NCI-H345 treated with DMSO at 0.1 percent for 48 hours (cell line): Measurements from ENCODE around the gene IQGAP2.

Source experiments
- DNase-seq: peaks from one replicate; lab custom pipeline; 2025; ENCODE audit not compliant: unreplicated experiment; lab: John Stamatoyannopoulos, UW

The IQGAP2 gene

DNA sequence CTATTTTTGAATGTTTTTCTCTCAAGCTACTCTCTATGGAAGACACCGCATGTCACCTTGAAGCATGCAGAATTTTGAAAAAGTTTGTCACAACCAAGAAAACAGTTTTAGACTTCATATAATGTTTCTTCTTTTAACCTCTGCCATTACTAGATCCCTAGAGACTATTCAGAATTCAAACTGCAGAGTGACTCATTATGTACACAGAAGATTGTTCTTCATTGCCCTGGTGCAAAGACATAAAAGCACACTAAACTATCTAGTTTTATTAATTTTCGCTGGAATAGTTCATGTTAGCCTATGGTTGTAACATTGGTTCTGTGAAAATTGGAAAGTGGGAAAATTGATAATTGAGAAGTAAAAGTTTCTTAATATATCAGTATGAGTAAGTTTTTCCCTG is 201.8 kb downstream of the IQGAP2 start:
- DNase-seq = no peak

DNA sequence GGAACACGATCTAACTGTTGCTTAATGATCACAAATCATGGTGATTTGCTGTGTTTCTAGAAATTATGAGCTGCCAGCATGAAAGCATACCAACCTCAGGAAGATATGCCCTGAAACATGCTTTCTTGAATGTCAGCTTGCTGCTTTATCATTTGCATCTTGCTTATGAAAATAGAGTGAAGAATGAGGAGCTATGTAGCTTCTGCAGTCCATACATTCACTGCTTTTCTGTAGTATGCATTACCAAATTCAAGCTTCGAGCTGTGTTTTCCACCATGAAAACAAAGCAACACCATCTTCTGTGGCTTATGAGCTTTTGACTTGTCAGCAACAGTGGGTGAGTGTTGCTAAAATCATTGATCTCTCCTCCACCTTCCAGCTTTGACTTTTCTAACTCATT is 203.6 kb downstream of the IQGAP2 start:
- DNase-seq = no peak

DNA sequence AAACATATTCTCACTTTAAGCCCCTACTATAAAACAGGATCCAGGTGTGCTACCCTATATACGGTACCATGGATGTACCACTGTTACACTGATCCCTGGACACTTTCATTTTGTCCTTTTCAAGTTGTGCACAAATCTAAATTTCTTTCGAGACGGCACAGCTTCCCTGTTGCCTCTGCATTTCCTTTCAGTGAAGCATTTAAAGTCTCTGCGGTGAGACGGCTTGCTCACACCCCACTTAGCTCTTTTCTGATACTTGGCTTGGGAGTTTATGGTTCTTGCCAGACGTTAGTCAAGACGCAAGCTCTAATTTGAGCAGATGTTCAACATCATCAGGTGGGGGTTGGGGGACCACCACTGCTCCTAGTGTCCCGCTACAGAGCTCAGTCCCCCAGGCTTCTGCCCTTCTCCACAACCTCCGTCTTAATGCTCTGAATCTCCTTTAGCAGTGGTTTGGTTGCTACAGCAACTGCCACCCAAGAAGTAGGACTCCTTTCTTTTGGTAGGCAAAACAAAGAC is 204.3 kb downstream of the IQGAP2 start:
- DNase-seq = no peak

DNA sequence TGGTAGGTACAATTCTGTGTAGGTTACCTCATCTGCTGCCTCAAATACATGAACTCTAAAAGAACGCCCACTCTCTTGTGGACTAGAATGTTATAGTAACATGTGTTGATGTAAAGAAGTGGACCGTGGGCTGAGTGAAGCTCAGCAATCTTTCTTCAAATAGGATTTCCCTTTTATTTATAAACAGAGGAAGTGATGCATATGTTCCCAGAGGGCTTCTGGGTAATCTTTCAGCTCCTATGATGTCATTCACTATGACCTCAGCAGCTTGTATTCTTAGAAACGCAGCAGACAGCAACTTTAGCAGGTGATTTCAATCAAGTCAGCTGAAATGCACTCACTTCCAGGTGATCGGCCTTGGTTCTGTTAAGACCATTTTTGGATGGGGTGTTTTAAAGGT is 205.7 kb downstream of the IQGAP2 start:
- no peak for DNase-seq

DNA sequence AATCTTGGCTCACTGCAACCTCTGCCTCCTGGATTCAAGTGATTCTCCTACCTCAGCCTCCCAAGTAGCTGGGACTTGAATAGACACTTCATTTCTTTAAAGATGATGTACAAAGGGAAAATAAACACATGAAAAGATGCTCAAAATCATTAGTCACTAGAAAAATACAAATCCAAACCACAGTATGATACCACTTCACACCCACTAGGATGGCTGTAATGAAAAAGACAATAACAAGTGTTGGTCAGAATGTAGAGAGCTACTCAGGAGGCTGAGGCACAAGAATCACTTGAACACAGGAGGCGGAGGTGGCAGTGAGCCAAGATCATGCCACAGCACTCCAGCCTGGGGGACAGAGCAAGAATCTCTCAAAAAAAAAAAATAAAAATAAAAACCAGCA is 207.1 kb downstream of the IQGAP2 start:
- no peak for DNase-seq

DNA sequence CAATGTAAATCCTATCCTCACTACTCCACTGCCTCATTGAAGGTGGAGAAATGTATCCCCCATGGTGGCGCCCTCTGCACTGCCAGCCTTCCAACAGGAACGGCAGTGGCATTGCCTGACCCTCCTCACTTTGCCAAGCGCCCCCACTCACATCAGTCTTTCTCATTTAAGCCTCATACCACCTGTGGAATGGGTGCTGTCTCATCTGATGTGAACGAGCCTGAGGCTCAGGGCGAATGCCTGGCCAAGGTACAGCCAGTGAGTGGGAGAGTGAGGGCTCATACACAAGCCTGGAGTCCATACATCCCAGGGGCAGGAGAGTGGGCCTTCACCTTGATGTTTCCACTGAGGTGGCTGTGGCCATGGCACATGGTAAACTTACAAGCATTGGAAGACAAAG is 209.9 kb downstream of the IQGAP2 start:
- no peak for DNase-seq

DNA sequence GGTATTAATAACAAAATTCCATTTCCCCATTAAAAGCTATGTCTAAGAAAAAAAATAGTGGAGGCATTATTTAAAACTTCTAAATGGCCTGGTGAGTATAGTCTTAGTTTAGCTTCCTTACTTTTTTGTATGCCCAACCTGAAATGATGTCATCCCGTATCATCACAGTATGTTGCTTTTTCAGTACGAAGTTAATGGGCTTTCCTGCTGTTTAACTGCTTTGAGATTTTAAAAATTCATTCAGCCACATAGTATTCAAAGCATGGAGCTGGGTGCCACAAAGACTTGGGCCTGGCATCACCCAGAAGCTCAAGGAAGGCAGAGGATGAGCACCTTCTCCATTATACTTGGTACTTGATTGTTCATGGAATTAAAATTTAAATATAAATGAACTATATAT is 212.7 kb downstream of the IQGAP2 start:
- no peak for DNase-seq

DNA sequence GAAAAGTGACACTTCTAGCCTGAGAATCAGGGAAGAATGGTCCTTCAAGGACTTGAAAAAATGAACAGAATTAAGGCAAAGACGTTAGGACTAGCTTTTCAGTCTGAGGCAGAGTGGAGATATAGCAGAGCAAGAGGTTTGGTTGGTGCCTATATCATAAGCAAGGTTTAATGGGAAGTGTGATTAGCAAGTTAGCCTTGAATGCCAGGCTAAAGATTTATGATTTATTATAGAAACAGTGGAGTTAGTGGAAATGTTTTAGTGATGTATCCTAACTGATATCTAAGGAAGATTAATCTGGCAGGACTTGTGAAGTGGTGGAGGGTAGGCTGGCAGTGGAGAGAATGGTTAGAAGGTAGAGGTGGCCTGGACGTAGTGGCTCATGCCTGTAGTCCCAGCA is 213.1 kb downstream of the IQGAP2 start:
- no peak for DNase-seq

DNA sequence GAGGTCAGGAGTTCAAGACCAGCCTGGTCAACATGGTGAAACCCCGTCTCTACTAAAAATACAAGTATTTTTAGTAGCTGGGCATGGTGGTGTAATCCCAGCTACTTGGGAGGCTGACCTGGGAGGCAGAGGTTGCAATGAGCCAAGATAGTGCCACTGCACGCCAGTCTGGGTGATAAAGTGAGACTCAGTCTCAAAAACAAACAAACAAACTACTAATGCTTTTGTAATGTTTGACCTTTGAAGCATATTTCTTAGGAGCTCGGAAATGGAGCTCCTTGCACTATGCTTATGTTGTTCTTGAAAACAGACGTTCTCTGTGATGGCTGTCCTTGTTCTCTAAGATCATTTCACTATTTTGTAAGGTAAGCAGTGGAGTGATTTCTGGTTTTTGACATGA is 214.1 kb downstream of the IQGAP2 start:
- DNase-seq = no peak

DNA sequence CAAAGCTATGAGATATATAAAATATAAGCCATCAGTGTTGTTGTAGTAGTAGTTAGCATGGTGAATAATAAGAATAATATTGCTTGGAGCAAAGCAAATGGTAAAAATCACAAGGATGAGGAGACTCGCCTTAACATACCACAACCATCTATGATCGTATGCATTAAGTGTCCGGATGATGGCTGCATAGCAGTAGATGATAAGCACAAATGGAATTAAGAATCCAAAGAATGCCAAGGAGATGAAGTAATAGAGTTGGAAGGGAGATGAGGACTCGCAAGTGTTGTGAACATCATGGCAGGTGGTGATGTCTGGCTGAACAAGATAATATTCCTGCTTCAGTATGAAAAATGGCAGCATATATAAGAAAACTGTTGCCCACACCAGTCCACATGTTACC is 214.6 kb downstream of the IQGAP2 start:
- no peak for DNase-seq

DNA sequence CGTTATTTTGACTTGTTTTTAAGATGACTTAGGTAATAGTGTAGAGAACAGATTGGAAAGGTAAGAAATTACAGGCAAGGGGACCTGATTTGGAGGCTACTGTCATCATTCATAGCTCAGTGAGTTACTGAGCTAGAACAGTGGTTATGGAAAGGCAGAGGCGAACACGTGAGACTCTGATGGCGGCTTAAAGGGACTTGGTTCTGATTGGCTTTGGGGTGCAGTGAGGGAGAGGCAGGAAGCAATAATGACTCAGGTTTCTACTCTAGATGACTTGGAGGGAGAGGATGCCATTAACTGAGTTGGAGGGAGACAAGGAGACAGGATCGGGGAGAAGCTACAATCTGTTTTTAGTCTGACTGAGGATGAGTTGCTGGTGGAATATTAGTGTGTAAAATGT is 217.1 kb downstream of the IQGAP2 start:
- DNase-seq = no peak

DNA sequence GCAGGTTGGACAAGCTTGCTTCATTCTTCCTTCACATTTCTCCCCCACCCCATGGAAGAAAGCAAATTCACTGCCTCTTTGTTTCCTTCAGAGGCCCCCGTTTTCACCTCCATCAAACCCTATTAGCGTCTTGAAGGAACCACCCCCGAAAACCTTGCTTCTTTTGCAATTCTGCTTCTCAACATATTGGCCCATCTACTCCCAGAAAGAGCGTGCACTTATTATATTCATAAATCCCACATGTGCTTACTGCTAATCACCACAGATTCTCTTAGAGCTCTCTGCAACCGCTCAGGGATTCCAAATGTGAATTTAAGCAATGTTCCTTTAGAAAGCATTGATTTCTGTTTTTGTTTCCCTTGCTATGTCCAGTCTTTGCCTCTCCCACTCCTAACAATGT is 219.0 kb downstream of the IQGAP2 start:
- DNase-seq = no peak

DNA sequence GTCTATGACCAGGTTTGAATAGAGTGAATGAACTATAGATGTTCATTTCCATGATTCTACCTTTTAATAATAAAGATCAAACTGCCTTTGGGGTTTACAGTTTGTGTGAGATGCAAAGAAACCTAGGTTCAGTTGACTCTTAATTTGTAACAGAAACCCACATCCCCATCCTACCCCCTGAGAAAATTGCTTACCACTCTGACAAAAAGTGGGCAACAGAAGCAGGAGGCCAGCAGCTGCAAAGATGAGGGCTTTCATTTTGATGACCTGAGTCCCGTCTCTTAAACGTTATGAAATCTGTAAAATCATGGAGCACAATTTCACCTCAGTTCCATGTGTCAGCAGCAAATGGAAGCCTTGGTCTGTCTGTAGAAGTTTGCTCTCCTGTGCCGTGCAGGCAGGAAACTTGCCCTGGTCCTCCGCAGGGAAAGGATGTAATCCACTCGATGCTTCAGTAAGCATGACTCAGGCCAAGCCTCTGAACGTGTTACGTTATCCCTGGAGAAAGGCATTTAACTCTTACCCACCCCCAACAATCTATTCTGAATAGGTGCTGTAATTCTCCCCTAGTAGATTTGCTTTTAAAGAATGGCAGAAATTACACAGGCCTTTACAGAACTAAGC is 220.0 kb downstream of the IQGAP2 start, which contains the start of gene F2RL2:
Gene F2RL2 (minus strand): TSS at position 431 of the 624 bp plus-strand sequence. CDS start 173 bp downstream, at position 258.
- DNase-seq = no peak

DNA sequence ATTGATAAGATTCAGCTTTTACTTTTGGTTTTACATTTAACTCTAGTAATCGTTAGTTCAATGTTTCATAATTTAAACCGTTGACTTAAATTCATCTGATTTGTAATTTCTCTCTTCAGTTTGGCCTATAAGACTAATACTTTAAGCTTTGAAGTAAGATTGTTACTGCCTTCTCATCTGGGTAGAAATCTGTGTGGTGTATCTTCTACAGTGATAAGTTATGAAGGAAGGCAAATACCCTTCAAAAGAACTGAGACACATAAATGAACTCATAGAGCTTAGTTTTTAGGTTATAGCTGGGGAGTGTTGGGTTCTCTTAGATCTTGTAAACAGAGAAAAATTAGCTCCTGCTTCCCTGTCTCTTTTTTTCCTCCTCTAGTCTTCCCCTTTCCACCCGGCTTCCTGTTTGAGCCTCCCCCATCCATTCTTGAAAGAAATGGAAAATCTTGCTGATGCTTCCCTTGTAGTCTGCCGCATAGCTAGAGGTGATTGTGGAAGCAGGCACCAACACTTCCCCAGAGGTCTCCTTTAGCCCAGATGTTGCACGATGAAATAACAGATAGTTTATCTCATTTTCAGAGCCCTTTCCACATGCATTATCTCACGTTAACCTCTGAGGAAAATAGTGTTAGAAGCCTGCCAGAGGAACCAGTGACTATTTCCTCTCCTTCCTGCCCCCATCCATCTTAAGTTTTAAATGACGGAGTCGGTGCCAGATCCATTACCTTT is 222.2 kb downstream of the IQGAP2 start:
- no peak for DNase-seq

DNA sequence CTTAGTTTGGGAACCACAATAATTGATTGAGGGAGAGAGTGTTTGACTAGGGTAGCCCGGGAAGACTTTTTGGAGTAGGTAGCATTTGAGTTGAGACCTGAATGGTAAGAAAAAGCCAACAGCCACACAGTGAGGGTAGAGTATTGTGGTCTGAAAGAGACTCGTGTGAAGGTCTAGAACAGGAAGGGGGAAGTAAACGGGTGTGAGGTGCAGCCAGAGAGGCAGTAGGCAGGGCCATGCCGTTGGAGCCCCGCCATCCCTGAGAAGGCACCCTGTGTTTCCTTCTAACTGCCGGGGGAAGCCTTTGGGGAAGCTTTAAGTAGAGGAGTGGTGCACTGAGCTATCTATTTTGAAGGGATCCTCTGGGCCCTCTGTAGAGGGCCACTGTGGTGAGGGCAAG is 223.7 kb downstream of the IQGAP2 start:
- DNase-seq = no peak

DNA sequence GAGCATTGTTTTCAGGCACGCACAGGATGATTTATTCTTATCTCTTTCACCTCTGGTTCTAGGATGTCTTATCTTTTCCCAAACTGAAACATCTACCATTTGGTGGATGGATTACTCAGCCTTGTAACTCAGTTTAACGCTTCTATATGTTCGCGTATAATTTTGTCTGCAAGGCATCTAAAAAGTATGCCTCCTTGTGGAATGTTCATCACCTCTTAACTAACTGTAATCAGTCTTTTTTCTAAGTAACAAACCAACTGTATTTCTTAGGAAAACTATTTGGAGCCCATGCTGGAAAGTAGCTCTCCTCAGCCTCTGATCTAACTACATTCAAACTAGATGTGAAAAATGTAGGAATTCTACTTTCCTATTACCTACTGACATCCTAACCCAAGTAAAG is 231.6 kb downstream of the IQGAP2 start:
- no peak for DNase-seq

DNA sequence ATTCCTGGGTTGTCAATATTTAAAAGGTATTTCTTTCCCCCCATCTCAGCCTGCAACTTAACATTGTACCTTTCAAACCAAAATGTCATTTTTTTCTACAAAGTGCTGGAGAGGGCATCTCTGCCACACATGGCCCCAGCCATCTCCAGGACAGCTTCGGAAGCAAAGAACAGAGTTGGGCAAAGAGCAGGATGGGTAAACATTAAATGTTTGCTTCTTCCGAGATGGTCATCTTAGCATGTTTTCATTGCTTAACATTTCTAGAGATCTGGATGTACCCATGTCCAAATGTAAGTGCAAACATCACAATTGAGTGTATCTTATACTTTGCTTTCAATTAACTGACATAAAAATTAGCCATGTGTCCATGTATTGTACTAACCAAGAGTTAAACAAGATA is 234.4 kb downstream of the IQGAP2 start:
- no peak for DNase-seq

DNA sequence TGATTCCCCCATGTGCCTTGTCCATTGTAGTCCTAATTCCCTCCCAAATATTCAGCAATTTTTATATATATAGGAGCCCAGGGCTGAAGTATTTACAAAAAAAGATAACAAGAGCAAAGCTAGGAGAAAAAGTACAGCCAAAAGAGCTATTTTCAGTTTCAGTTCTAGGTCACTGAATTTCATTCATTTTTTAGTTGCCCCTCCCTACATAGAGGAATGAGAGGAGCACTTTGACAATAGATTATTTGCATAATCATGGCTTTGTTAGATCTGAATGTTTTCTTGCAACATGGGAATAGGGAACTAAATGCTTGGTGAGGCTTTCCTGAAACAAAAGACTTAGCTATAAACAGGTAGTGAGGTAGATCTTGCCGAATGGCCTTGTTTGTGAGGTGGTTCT is 235.4 kb downstream of the IQGAP2 start:
- no peak for DNase-seq

DNA sequence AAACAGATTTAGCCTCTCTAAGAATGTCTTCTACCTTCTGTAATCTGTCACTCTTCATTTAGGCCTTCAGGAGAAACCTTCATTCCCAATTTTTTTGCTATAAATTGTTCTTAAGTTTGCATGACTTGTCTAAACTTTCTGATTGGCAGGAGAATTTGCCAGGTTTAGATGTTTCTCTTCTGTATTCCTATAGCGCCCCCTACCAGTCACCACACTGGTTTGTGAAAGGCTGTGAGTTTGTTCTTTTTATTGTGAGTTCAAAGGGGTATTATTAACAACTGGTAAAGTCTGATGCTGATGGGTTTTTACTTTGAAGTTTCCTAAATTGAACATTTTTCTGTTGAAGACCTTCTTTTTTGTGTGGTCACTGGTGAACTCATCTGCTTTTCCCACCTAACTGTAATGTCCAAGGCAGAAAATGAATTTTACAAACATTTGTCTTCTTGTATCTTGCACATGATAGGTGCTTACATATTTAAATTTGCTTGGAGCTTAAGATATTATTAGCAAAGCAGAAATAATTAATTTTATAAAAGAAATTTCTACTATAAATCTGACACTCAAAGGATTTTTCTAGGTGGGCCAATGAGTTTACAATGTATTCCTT is 238.5 kb downstream of the IQGAP2 start:
- DNase-seq = no peak

DNA sequence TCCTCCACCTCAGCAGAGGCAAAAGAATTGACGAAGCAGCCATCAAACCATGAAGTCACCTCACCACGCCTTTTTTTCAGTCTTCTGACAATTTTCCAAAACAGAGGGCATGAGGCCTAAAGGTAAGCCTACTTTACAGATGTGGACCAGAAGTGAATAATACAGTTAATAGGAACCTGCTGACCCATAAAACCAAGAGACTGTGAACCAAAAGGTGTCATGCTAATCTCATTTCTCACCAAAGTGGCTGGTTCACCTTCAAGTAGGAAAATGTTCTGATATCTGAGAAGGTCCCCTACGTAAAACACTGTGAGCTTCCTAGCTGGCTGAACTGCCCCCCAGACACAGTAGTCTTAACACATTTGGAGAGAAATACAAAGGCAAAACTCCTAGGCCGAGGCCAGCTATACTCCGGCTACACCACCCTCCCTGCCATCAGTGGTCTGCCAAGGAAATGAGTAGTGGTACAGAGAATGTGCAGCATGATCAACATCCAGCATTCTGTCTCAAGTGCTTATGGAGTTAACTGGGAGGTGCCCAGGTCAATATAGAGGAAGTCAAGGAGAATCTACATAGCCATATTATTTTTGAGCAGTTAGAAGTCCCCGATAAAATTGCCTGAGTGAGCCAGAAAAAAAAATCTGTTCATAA is 239.4 kb downstream of the IQGAP2 start:
- DNase-seq = no peak

DNA sequence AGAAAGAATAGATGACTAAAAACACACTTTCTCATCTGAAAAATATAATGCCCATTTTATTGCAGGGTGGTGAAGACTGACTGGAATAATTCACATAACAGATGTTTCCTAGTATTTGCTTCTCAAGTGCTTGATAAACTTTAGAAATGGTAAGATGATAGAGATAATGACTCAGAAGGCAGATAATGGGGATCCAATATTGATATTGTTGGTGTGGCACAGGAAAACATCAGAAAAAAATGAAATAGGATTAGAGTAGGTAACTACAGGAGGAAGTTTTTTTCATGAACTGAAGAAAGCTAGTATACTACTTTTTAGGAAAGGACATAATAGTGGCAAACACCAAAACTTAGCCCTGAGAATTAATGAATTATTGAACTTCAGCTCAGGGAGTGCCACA is 240.3 kb downstream of the IQGAP2 start:
- DNase-seq = no peak

DNA sequence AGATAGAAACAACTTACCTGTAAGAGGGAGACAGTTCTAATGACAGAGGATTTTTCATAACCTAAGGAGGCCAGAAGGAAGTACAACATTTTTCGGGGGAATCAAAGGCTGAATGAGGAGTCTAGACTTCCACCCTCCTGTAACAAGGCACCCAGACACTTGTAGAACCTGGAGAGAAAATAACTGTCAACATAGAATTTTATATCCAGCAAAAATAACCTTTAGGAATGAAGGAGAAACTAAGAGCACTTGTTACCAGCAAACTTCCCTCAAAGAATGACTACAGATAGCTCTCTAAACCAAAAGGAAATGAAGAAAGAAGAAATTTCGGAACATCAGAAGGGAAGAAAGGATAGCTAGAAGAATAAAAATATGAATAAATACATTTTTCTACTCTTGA is 246.1 kb downstream of the IQGAP2 start:
- DNase-seq = no peak
